ENCODE results near the gene SPTSSB. TPM values are rescaled to one million over a fixed set of nuclear protein-coding genes. Genes with fewer than 3 reads are reported as not detected.

The SPTSSB gene
- total RNA-seq, 2 experiments from 2014 or later: not detected

DNA sequence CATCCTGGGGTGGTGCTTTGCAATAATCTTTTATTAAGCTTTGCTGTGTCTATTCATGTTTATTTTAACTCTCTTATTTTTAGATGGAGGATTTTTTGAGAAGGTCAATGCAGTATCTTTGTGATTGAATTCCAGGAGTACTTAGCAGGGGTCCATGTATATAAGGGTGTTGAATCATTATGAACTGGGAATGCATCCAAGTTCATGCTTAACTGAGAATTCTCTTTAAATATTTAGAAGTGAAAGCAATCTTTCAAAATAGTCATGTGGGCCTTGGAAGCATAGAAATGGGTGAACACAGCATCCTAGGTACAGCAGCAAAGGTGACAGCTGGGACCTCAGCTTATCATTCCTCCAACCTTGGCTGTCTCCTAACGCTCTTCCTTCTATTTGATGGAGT is 27.3 kb downstream of the SPTSSB start:
- H3K9me3 Mint-ChIP-seq: no peaks in the 10 kb centered on the region
- ChIA-PET CTCF (no interaction called here), POLR2A (no interaction called here)
- H3K27ac Mint-ChIP-seq: no peak overlapping the region
- DNase-seq: no peak
- peaks cover 2% of the 10 kb centered on the region for H3K4me1 Mint-ChIP-seq
- H3K36me3 Mint-ChIP-seq (ENCODE audit: low read depth): no peaks in the 10 kb centered on the region
- peaks cover 58% of the 10 kb centered on the region for H3K27me3 Mint-ChIP-seq
- H3K4me3 Mint-ChIP-seq: no peak overlapping the region

DNA sequence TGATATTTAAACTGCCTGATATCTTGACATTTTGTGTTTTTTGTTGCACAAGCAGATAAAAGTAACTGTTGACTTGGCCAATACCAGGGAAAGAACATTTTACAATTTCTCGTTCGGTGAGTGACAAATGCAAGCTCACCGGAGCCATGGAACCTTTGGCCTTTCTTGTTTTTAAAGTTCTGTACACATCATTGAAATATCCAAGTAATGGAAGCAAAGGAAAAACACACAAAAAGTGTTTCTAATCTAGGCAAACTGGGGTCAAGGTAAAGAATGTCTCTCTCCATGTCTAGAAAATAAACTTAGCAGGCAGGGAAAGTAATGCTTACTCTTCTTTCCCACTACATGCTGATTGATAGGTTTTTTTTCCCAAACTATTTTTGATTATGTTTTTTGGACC is 27.8 kb downstream of the SPTSSB start:
- H3K27ac Mint-ChIP-seq: no peak overlapping the region
- H3K9me3 Mint-ChIP-seq: no peaks in the 10 kb centered on the region
- POLR2A ChIA-PET: no interaction called here
- H3K27me3 Mint-ChIP-seq: peaks cover 56% of the 10 kb centered on the region
- H3K4me3 Mint-ChIP-seq: no peak overlapping the region
- H3K4me1 Mint-ChIP-seq: no peaks in the 10 kb centered on the region
- CTCF ChIA-PET: interaction anchor here (0.5 kb wide), 1 partner anchor 74 kb away, joined by 3 read pairs; no protein-coding TSS in a partner anchor
- H3K36me3 Mint-ChIP-seq (ENCODE audit: low read depth): no peaks in the 10 kb centered on the region
- no peak for DNase-seq

DNA sequence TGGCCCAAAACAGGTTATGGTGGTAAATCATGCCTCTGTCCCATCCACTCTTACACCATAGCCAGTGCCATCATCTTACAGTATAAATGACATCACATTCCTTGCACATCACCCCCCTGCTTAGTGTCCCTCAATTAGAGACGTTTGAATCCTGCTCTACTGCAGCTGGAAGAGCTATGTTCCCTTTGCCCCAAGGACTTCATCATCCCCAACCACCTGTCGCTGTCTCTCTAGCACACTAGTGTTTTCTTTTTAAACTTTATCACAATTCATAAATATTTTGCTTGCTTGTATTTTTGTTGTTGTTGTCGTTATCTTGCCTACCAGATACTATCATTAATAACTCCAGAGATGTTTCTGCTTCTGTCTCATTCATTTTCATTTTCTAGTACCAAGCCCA is 28.7 kb downstream of the SPTSSB start:
- Mint-ChIP-seq H3K4me1 (no peaks in the 10 kb centered on the region), H3K9me3 (no peaks in the 10 kb centered on the region), H3K36me3 (ENCODE audit: low read depth) (no peaks in the 10 kb centered on the region), H3K27me3 (peaks cover 62% of the 10 kb centered on the region), H3K27ac (no peak overlapping the region), H3K4me3 (no peak overlapping the region)
- ChIA-PET POLR2A (no interaction called here), CTCF (no interaction called here)
- no peak for DNase-seq

DNA sequence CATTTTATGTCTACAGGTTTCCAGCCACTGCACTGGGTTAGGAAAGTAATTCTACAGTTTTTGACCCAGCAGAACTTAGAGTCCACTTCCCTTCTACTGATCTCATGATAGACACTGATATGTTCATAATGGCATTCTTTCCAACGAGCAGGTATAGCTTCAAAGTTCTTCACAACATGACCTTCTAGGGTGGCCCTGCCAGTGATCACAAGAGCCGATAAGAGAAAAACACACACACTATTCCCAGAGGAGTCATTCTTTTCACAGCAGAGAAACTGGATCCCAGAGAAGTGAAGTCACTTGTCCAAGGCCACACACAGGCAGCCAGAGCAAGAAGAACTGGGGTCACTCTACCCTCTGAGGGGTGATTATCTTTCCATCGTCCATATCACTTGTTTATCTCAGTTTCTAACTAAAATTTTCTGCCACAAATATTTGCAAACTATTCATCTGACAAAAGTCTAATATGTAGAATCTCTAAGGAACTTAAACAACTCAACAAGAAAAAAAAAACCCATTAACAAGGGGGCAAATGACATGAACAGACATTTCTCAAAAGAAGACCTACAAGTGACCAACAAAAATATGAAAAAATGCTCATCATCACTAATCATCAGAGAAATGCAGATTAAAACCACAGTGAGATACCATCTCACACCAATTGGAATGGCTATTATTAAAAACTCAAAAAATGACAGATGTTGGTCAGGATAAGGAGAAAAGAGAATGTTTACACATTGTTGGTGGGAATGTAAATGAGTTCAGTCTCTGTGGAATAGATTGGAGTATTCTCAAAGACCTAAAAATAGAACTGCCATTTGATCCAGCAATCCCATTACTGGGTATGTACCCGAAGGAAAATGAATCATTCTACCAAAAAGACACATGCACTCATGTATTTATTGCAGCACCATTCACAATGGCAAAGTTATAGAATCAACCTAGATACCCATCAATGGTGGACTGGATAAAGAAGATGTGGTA is 31.5 kb downstream of the SPTSSB start:
- no peak for DNase-seq
- no peaks in the 10 kb centered on the region for H3K9me3 Mint-ChIP-seq
- no peaks in the 10 kb centered on the region for H3K36me3 Mint-ChIP-seq (ENCODE audit: low read depth)
- H3K4me1 Mint-ChIP-seq: no peaks in the 10 kb centered on the region
- no peak overlapping the region for H3K27ac Mint-ChIP-seq
- CTCF ChIA-PET: no interaction called here
- POLR2A ChIA-PET: no interaction called here
- no peak overlapping the region for H3K4me3 Mint-ChIP-seq
- peaks cover 70% of the 10 kb centered on the region for H3K27me3 Mint-ChIP-seq

DNA sequence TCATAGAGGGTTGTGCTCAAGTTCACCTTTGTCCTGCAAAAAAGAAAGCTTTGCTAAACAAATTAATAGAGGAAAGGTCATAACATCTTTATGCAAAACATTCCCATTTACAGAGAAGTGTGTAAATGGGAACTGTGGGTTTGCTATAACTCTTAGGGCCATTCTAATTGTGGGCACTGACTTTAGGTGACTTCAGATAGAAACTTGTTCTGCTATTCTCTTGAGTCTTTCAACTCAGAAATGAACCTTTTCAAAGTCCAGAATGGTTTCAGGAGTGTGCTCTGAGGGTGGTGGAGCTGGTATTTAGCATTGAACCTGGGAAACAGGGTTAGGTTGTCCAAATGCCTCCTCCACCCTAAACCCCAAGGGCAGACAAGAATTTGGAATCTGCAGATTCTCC is 34.0 kb downstream of the SPTSSB start:
- H3K4me1 Mint-ChIP-seq: no peaks in the 10 kb centered on the region
- H3K27me3 Mint-ChIP-seq: peaks cover 62% of the 10 kb centered on the region
- H3K36me3 Mint-ChIP-seq (ENCODE audit: low read depth): no peaks in the 10 kb centered on the region
- no peak for DNase-seq
- H3K4me3 Mint-ChIP-seq: no peak overlapping the region
- no peak overlapping the region for H3K27ac Mint-ChIP-seq
- ChIA-PET CTCF (no interaction called here), POLR2A (no interaction called here)
- H3K9me3 Mint-ChIP-seq: no peaks in the 10 kb centered on the region

DNA sequence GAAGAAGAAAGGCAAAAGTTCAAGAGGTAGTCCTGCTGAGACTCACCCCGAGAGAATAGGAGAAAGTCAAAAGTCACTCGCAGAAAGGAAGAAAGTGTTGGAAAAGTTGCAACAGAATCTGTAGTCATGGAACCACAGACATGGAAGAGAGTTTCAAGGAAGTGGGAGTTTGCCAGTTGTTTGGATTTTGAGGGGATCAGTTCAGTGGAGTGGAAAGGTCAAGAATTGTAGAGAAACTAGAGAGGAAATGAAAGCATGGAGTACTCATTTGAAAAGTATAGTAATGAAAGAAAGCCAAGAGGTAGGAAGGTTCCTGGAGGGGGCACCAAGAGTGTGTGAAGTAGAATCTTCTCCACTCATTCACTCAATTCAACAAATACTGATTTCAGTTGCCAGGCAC is 34.7 kb downstream of the SPTSSB start:
- Mint-ChIP-seq H3K27ac (no peak overlapping the region), H3K4me3 (no peak overlapping the region), H3K36me3 (ENCODE audit: low read depth) (no peaks in the 10 kb centered on the region), H3K4me1 (no peaks in the 10 kb centered on the region), H3K27me3 (peaks cover 57% of the 10 kb centered on the region), H3K9me3 (no peaks in the 10 kb centered on the region)
- CTCF ChIA-PET: no interaction called here
- POLR2A ChIA-PET: no interaction called here
- DNase-seq: no peak

DNA sequence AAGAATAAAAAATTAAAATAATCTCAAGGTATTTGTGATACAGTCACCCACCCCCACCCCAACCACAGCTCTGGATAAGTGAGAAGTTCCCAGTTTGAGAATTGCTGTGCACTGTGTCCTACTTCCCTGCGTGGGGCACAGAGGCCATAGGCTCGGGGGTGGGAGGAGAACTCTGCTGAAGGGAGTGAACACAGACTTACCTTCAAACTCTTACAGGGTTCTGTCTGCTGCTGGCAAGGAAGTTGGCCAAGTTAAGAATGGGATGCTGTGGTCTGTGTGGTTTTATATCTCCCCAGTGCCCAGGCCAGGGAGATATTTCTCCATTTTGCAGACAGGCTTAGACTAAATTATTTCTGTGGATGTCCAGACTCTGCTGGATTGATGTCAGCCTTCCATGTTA is 37.6 kb downstream of the SPTSSB start:
- Mint-ChIP-seq H3K4me3 (no peak overlapping the region), H3K27ac (no peak overlapping the region), H3K27me3 (peaks cover 58% of the 10 kb centered on the region), H3K4me1 (no peaks in the 10 kb centered on the region), H3K9me3 (no peaks in the 10 kb centered on the region), H3K36me3 (ENCODE audit: low read depth) (no peaks in the 10 kb centered on the region)
- ChIA-PET POLR2A (no interaction called here), CTCF (interaction anchor here (0.6 kb wide), 1 partner anchor 254 kb away, joined by 3 read pairs; no protein-coding TSS in a partner anchor)
- DNase-seq: no peak

DNA sequence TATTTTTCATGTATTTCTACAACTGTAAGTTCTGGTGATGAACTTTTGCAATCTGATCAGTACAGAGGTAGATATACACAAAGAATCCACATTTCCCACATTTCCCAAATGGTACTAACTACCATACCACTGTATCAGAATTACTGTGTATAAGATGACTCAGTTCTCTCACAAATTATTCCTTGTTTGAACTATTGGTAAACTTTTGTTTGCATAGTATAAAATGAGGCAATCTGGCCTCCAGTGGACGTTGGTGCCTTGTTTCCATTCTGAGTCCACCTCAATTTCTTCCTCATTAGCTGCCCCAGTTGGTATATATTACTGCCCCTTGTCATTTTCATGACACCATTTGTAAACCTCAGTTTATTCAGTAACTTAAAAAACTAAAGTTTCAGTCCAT is 38.5 kb downstream of the SPTSSB start:
- ChIA-PET CTCF (no interaction called here), POLR2A (no interaction called here)
- Mint-ChIP-seq H3K27me3 (peaks cover 50% of the 10 kb centered on the region), H3K9me3 (no peaks in the 10 kb centered on the region), H3K27ac (no peak overlapping the region), H3K36me3 (ENCODE audit: low read depth) (no peaks in the 10 kb centered on the region), H3K4me1 (no peaks in the 10 kb centered on the region), H3K4me3 (no peak overlapping the region)
- DNase-seq: no peak

DNA sequence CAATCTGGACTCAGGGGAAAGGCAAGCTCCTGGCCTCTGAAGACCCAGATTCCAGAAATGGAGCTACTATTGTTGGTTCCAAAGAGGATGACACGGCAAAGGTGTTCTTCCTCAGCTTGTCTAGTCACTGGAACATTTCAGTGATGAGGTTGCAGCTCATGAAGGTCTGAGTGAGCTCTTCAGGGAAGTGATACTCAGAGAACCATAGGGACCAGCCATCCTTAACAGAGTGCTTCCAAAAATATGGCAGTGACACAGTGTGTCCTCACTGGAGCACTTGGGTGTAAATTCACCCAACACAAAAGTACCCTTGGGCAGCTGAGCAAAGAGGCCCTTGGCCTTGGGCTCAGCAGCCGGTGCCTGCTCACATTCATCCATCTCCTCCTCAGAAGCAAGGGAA is 46.3 kb downstream of the SPTSSB start:
- ChIA-PET POLR2A (no interaction called here), CTCF (no interaction called here)
- no peaks in the 10 kb centered on the region for H3K4me1 Mint-ChIP-seq
- no peak overlapping the region for H3K27ac Mint-ChIP-seq
- no peak overlapping the region for H3K4me3 Mint-ChIP-seq
- H3K36me3 Mint-ChIP-seq (ENCODE audit: low read depth): no peaks in the 10 kb centered on the region
- H3K27me3 Mint-ChIP-seq: peaks cover 61% of the 10 kb centered on the region
- H3K9me3 Mint-ChIP-seq: peaks cover 12% of the 10 kb centered on the region
- no peak for DNase-seq

DNA sequence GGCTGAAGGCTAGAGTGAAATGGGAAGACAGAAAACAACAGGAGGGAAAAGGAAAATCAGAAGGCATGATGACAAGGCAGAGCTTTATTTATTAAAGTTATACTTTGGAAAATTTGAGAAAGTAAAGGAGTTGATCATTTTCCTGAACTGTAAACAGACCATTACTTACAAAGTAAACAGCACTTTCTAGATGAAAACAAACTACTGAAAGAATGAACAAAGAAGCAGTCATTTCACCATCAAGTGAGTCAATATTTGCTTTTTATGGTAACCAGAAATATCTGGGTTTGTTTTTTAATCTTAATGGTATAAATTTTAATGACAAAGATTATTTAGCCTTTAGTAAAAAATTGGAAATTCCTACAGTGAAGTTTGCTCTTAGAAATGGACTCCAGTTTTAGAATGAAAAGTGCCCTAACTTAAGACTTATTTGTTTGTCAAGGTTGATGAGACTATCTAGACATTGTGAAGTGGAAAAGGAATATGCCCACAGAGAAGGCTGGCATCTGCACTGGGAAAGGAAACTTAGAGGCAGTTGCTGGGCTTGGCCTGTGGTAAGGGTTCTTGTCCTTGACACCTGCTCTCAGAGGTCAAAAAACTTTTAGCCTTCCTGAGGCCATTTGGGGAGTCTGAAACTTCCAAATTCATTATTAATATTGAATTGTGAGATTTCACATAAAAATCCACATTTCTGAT is 47.2 kb downstream of the SPTSSB start:
- H3K9me3 Mint-ChIP-seq: peaks cover 15% of the 10 kb centered on the region
- POLR2A ChIA-PET: no interaction called here
- H3K4me1 Mint-ChIP-seq: no peaks in the 10 kb centered on the region
- H3K27me3 Mint-ChIP-seq: peaks cover 57% of the 10 kb centered on the region
- CTCF ChIA-PET: no interaction called here
- no peaks in the 10 kb centered on the region for H3K36me3 Mint-ChIP-seq (ENCODE audit: low read depth)
- no peak overlapping the region for H3K4me3 Mint-ChIP-seq
- H3K27ac Mint-ChIP-seq: no peak overlapping the region
- DNase-seq: no peak

DNA sequence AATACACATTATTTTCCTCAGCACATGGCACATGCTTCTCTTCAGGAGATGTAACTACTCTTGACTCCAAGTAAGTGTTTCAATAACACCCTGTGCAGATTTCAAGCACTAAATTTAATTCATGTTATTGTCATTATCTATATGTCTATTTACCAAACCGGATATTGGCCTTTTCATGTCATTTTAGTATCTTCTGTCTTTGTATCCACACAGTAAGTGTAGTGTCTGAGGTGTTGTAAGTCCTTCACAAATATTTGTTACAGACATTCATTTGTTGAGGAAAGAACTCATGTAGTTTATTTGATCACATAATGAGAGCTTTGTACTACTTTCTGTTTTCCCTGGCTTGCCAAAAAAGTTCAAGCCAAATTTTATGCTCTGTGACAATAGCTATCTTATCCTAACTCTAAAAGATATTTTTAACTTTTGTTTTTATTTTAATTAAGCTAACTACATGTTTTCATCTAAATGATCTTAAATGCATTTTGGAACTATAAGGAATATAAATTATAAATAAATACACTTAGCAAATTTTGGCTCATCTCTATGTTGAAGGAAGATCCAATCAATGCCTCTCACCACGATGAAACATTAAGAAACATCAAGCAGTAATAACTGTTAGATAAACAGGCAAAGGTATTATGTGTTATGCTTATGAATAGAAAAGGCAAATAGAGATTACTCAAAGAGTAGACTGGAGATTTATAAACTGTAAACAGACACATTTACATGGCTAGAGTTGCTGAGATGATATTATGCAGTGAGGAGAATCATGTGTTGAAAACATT is 48.3 kb downstream of the SPTSSB start:
- Mint-ChIP-seq H3K27ac (no peak overlapping the region), H3K36me3 (ENCODE audit: low read depth) (no peaks in the 10 kb centered on the region), H3K4me3 (no peak overlapping the region), H3K4me1 (no peaks in the 10 kb centered on the region), H3K9me3 (peaks cover 15% of the 10 kb centered on the region), H3K27me3 (peaks cover 61% of the 10 kb centered on the region)
- ChIA-PET POLR2A (no interaction called here), CTCF (interaction anchor here (0.9 kb wide), 1 partner anchor 72 kb away, joined by 3 read pairs; no protein-coding TSS in a partner anchor)
- DNase-seq: no peak

DNA sequence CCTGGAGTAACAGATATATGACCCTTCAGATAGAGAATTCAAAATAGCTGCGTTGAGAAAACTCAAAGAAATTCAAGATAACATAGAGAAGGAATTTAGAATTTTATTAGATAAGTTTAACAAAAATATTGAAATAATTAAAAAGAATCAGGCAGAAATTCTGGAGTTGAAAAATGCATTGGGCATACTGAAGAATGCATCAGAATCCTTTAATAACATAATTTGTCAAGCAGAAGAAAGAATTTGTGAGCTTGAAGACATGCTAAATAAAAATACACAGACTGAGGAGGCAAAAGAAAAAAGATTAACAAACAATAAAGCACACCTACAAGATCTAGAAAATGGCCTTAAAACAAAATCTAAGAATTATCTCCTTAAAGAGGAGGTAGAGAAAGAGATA is 50.5 kb downstream of the SPTSSB start:
- no peak for DNase-seq
- Mint-ChIP-seq H3K9me3 (peaks cover 13% of the 10 kb centered on the region), H3K36me3 (ENCODE audit: low read depth) (peaks cover 2% of the 10 kb centered on the region), H3K4me3 (no peak overlapping the region), H3K27me3 (peaks cover 70% of the 10 kb centered on the region), H3K27ac (no peak overlapping the region), H3K4me1 (no peaks in the 10 kb centered on the region)
- CTCF ChIA-PET: no interaction called here
- POLR2A ChIA-PET: no interaction called here

DNA sequence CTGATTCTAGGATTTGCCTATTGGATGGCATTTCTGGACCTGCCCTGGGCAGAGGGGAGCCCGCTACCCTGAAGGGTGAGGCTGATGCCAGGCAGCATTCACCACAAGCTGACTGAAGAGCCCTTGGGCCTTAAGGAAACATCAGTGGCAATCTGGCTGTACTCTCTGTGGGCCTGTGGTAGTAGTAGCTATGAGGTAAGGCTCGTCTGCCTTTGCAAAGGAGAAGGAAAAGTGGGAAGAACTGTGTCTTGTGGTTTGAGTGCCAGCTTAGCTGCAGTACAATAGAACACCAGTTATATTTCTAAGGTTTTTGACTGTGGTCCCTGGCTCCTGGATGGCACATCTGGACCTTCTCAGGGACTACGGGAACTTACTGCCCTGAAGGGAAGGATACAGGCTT is 51.5 kb downstream of the SPTSSB start:
- peaks cover 73% of the 10 kb centered on the region for H3K27me3 Mint-ChIP-seq
- DNase-seq: no peak
- ChIA-PET CTCF (no interaction called here), POLR2A (no interaction called here)
- peaks cover 13% of the 10 kb centered on the region for H3K9me3 Mint-ChIP-seq
- no peak overlapping the region for H3K27ac Mint-ChIP-seq
- peaks cover 2% of the 10 kb centered on the region for H3K36me3 Mint-ChIP-seq (ENCODE audit: low read depth)
- H3K4me1 Mint-ChIP-seq: no peaks in the 10 kb centered on the region
- H3K4me3 Mint-ChIP-seq: no peak overlapping the region

Data from activated CD4-positive, alpha-beta T cell treated with anti-CD3 and anti-CD28 coated beads, Interleukin-2, amount 10 ng/mL, durations not matched to agents 7 days and 5 days (primary cell).